SK-N-SH (cell line): ENCODE results near the gene GLCE. TPM values are rescaled to one million over a fixed set of nuclear protein-coding genes. Genes with fewer than 3 reads are reported as not detected.

Source experiments
- CTCF ChIA-PET: fragments of 300-600, 350-600 bp; formaldehyde crosslinking; extraction: SDS; loops from one replicate; lab custom pipeline; 2021; lab: Yijun Ruan, JAX
- POLR2A ChIA-PET: fragments of 350-600 bp; sonication (Branson Sonifier 250); formaldehyde crosslinking; extraction: SDS; loops from one replicate; lab custom pipeline; 2020; ENCODE audit warnings: antibody characterized with exemption, inconsistent platforms; lab: Yijun Ruan, JAX
- DNase-seq: peaks from one replicate; pipeline ENCODE4 v3.0.0; 2012
- H2AFZ ChIP-seq: fragments of 200-600 bp; sonication (generic); 2 replicates; pipeline ENCODE4 v1.8.1; 2016; ENCODE audit warnings: antibody characterized with exemption, mild to moderate bottlenecking, low read depth
- H3F3A ChIP-seq: fragments of 200-600 bp; sonication (generic); replicated peaks from 2 replicates; pipeline ENCODE3; 2016; ENCODE audit warnings: antibody characterized with exemption, mild to moderate bottlenecking; ENCODE audit not compliant: insufficient read depth
- H3K27ac ChIP-seq, 2 experiments: fragments of 200-500 bp in 1 of 2; fragments of 200-600 bp in 1 of 2; sonication (Bioruptor generic) in 1 of 2; sonication (generic), shearing (Covaris generic) in 1 of 2; 2 replicates each; pipeline versions ENCODE4 v1.5.1 to v1.6.1; 2014 to 2016; ENCODE audit warnings: low read depth in 2 of 2, inconsistent platforms in 1 of 2, low read length in 1 of 2, mild to moderate bottlenecking in 1 of 2, mixed read lengths in 1 of 2
- H3K27me3 ChIP-seq: fragments of 200-600 bp; sonication (generic), shearing (Covaris generic); 2 replicates; pipeline ENCODE4 v1.6.1; 2016; ENCODE audit warnings: mixed run types; ENCODE audit not compliant: insufficient read depth
- H3K36me3 ChIP-seq, 2 experiments: fragments of 200-500 bp in 1 of 2; fragments of 200-600 bp in 1 of 2; sonication (Bioruptor generic) in 1 of 2; sonication (generic) in 1 of 2; replicated peaks in 1 of 2; 2 replicates each; pipeline versions ENCODE3 to v1.5.1; 2014 to 2016; ENCODE audit warnings: low read length in 1 of 2, mild to moderate bottlenecking in 1 of 2; ENCODE audit not compliant: insufficient read depth in 2 of 2, control insufficient read depth in 1 of 2
- H3K4me1 ChIP-seq, 2 experiments: fragments of 200-500 bp in 1 of 2; fragments of 200-600 bp in 1 of 2; sonication (Bioruptor generic) in 1 of 2; sonication (generic), shearing (Covaris generic) in 1 of 2; 2 replicates each; pipeline versions ENCODE4 v1.5.1 to v1.6.1; 2014 to 2016; ENCODE audit warnings: low read depth in 1 of 2, low read length in 1 of 2, mixed run types in 1 of 2; ENCODE audit not compliant: insufficient read depth in 2 of 2, control insufficient read depth in 1 of 2
- H3K4me2 ChIP-seq: fragments of 200-600 bp; sonication (generic), shearing (Covaris generic); 2 replicates; pipeline ENCODE4 v1.6.1; 2017; ENCODE audit warnings: mixed run types
- H3K4me3 ChIP-seq, 2 experiments: fragments of 200-500 bp in 1 of 2; fragments of 200-600 bp in 1 of 2; sonication (Bioruptor generic) in 1 of 2; sonication (generic), shearing (Covaris generic) in 1 of 2; 2 replicates each; pipeline versions ENCODE4 v1.5.1 to v1.8.1; 2014 to 2016; ENCODE audit warnings: low read depth in 2 of 2, inconsistent platforms in 1 of 2, low read length in 1 of 2, mild to moderate bottlenecking in 1 of 2, mixed read lengths in 1 of 2, moderate library complexity in 1 of 2
- H3K79me2 ChIP-seq: fragments of 200-600 bp; sonication (generic); 2 replicates; pipeline ENCODE4 v1.8.1; 2017; ENCODE audit warnings: mild to moderate bottlenecking; ENCODE audit not compliant: insufficient read depth
- H3K9ac ChIP-seq: fragments of 200-600 bp; sonication (generic); 2 replicates; pipeline ENCODE4 v1.6.1; 2017; ENCODE audit warnings: mixed run types
- H3K9me2 ChIP-seq: fragments of 200-600 bp; sonication (generic); 2 replicates; pipeline ENCODE4 v1.6.1; 2017; ENCODE audit warnings: mixed run types
- H3K9me3 ChIP-seq: fragments of 200-600 bp; sonication (generic); 2 replicates; pipeline ENCODE4 v1.6.1; 2017; ENCODE audit warnings: mixed run types, mild to moderate bottlenecking, moderate library complexity
- H4K20me1 ChIP-seq: fragments of 200-600 bp; sonication (generic); 2 replicates; pipeline ENCODE4 v1.6.1; 2017; ENCODE audit warnings: mild to moderate bottlenecking, mixed run types; ENCODE audit not compliant: insufficient read depth
- CTCF ChIP-seq: fragments of 200-600 bp; sonication (generic); IDR thresholded peaks from 2 replicates; pipeline ENCODE4 v1.6.1; 2017; ENCODE audit warnings: antibody characterized with exemption, mild to moderate bottlenecking, moderate library complexity
- ELF1 ChIP-seq: IDR thresholded peaks from 2 replicates; pipeline ENCODE4 v1.4.0; 2012
- EP300 ChIP-seq, 2 experiments: IDR thresholded peaks; 2 replicates each; pipeline versions ENCODE4 v1.4.0 to v1.6.1; 2012; ENCODE audit warnings: borderline replicate concordance in 1 of 2, low read depth in 1 of 2, low read length in 1 of 2
- FOXJ3 ChIP-seq: sonication (generic); formaldehyde crosslinking; IDR thresholded peaks from 2 replicates; pipeline ENCODE4 v1.5.1; 2020; ENCODE audit warnings: mild to moderate bottlenecking, missing genetic modification reagents
- GABPA ChIP-seq: IDR thresholded peaks from 2 replicates; pipeline ENCODE4 v1.4.0; 2012; ENCODE audit warnings: low read depth, mild to moderate bottlenecking
- GATA2 ChIP-seq: sonication (generic); formaldehyde crosslinking; IDR thresholded peaks from 2 replicates; pipeline ENCODE4 v1.5.0; 2020; ENCODE audit warnings: mild to moderate bottlenecking, missing genetic modification reagents
- IRF3 ChIP-seq: fragments of 150-350 bp; IDR thresholded peaks from 2 replicates; pipeline ENCODE4 v1.6.1; 2016; ENCODE audit warnings: mild to moderate bottlenecking, low read depth, low read length
- JUND ChIP-seq: IDR thresholded peaks from 2 replicates; pipeline ENCODE4 v1.4.0; 2012
- MXI1 ChIP-seq: IDR thresholded peaks from 2 replicates; pipeline ENCODE4 v1.6.1; 2012; ENCODE audit warnings: mild to moderate bottlenecking, low read depth, low read length, improper control_type of control experiment
- POLR2AphosphoS5 ChIP-seq: IDR thresholded peaks from 2 replicates; pipeline ENCODE4 v1.6.1; 2012; ENCODE audit warnings: low read depth, low read length
- RAD21 ChIP-seq: IDR thresholded peaks from 2 replicates; pipeline ENCODE4 v1.6.1; 2012; ENCODE audit warnings: mild to moderate bottlenecking, low read length
- REST ChIP-seq: IDR thresholded peaks from 2 replicates; pipeline ENCODE4 v1.6.1; 2012; ENCODE audit warnings: mild to moderate bottlenecking, low read depth, low read length, moderate library complexity
- RXRA ChIP-seq: IDR thresholded peaks from 2 replicates; pipeline ENCODE4 v1.4.0; 2012; ENCODE audit warnings: low read depth, mild to moderate bottlenecking, borderline replicate concordance
- SIN3A ChIP-seq: IDR thresholded peaks from 2 replicates; pipeline ENCODE4 v1.6.1; 2012; ENCODE audit warnings: low read depth, mild to moderate bottlenecking, low read length, moderate library complexity, borderline replicate concordance
- SMC3 ChIP-seq: IDR thresholded peaks from 2 replicates; pipeline ENCODE4 v1.6.1; 2012; ENCODE audit warnings: low read depth, low read length, improper control_type of control experiment
- TAF1 ChIP-seq: IDR thresholded peaks from 2 replicates; pipeline ENCODE4 v1.6.1; 2012; ENCODE audit warnings: low read depth, mild to moderate bottlenecking, low read length, moderate library complexity, borderline replicate concordance
- TCF12 ChIP-seq: IDR thresholded peaks from 2 replicates; pipeline ENCODE4 v1.4.0; 2012
- USF2 ChIP-seq: fragments of 150-350 bp; IDR thresholded peaks from 2 replicates; pipeline ENCODE4 v1.6.1; 2017; ENCODE audit warnings: antibody characterized with exemption, low read length, low read depth, borderline replicate concordance
- WGBS: methylation state at CpG from one replicate; pipeline ENCODE4 v1.1.6; 2017; ENCODE audit warnings: low lambda C conversion rate; 5-methylcytosine and 5-hydroxymethylcytosine counted together
- polyA plus RNA-seq, 3 experiments: library from polyadenylated mRNA; depleted of rRNA; stranded (reverse); fragments of >200 nt; gene quantifications; 2 replicates each; pipeline ENCODE4 v1.2.3, GENCODE V29; 2012

GLCE gene
- polyA plus RNA-seq, 1 of the 3 experiments (the other 2 are of a cell fraction) = 19.5 TPM

- peak; percentile 36 for DNase-seq
- CTCF ChIA-PET = interaction anchor here (0.6 to 4.5 kb wide), 12 partner anchors 9 to 194 kb away, joined by 3 to 29 read pairs (median 4); partner anchors contain the start of gene GLCE
- Histone ChIP-seq H3K4me3 (no peak overlapping the region), H3K79me2 (no peaks in the 10 kb centered on the region), H4K20me1 (no peaks in the 10 kb centered on the region), H3F3A (no peaks in the 10 kb centered on the region), H3K4me1 (peaks cover 3% of the 10 kb centered on the region in 2 experiments; a peak in 2 of 4 replicates), H2AFZ (no peak overlapping the region), H3K4me2 (no peak overlapping the region), H3K27ac (no peak overlapping the region), H3K9ac (no peak overlapping the region), H3K27me3 (no peaks in the 10 kb centered on the region), H3K9me3 (peaks cover 17% of the 10 kb centered on the region), H3K36me3 (peaks cover 5 to 25% of the 10 kb centered on the region in 2 experiments), H3K9me2 (no peaks in the 10 kb centered on the region)
- WGBS = 64% methylated on average over 2 of the region's 2 CpGs
- POLR2A ChIA-PET = no interaction called here
- TF ChIP-seq ELF1 (no peak), GATA2 (CRISPR knock-in tag) (no peak), RAD21 (peak; percentile 77), USF2 (no peak), FOXJ3 (no peak), SMC3 (peak; percentile 69), CTCF (peak; percentile 59)
Observed at GRCh38 chr15:69225355-69226022, 65.1 kb downstream of the GLCE start.

GRCh38 chr15:69226023-69226355, 65.6 kb downstream of the GLCE start:
- no peaks in the 10 kb centered on the region for H3K79me2 ChIP-seq
- no peaks in the 10 kb centered on the region for H3K9me2 ChIP-seq
- POLR2A ChIA-PET = no interaction called here
- H2AFZ ChIP-seq = no peak overlapping the region
- WGBS = 74% methylated on average over 3 of the region's 3 CpGs
- no peak overlapping the region for H3K27ac ChIP-seq
- H3K4me3 ChIP-seq = no peak overlapping the region
- H3K27me3 ChIP-seq = no peaks in the 10 kb centered on the region
- H3K36me3 ChIP-seq = peaks cover 5 to 26% of the 10 kb centered on the region in 2 experiments
- H3K4me1 ChIP-seq = peaks cover 3% of the 10 kb centered on the region in 2 experiments; a peak in 2 of 4 replicates
- H4K20me1 ChIP-seq = no peaks in the 10 kb centered on the region
- H3K4me2 ChIP-seq = no peak overlapping the region
- DNase-seq = no peak
- H3F3A ChIP-seq = no peaks in the 10 kb centered on the region
- H3K9ac ChIP-seq = no peak overlapping the region
- CTCF ChIA-PET = interaction anchor here (0.6 to 4.5 kb wide), 9 partner anchors 9 to 195 kb away, joined by 3 to 29 read pairs (median 4); partner anchors contain the start of gene GLCE
- peaks cover 13% of the 10 kb centered on the region for H3K9me3 ChIP-seq
- TF ChIP-seq EP300 (IDR thresholded peaks at IDR 0.05; ENCODE audit: borderline replicate concordance in 1 of 2, low read depth in 1 of 2, low read length in 1 of 2) = no peak
- TF ChIP-seq RXRA = no peak
- no peak for TF ChIP-seq JUND
- no peak for TF ChIP-seq TCF12
- no peak for TF ChIP-seq SIN3A
- no peak for TF ChIP-seq TAF1
- TF ChIP-seq REST = no peak
- no peak for TF ChIP-seq USF2
- no peak for TF ChIP-seq MXI1
- no peak for TF ChIP-seq POLR2AphosphoS5
- TF ChIP-seq IRF3 = no peak
- TF ChIP-seq GABPA = no peak
- no peak for TF ChIP-seq GATA2 (CRISPR knock-in tag)
- TF ChIP-seq RAD21 = no peak
